Neural cell (in vitro differentiated cells): ENCODE results near the gene SLC16A10. TPM values are rescaled to one million over a fixed set of nuclear protein-coding genes. Genes with fewer than 3 reads are reported as not detected.

Experiments
- H2AFZ ChIP-seq: fragments of 200-600, 300-800 bp; sonication (generic), shearing (Covaris generic); 2 replicates; pipeline ENCODE4 v1.6.0; 2014; ENCODE audit warnings: low read depth, mild to moderate bottlenecking, antibody characterized with exemption, low read length, moderate library complexity
- H3F3A ChIP-seq: fragments of 200-600 bp; shearing (Covaris generic); 2 replicates; pipeline ENCODE4 v1.6.1; 2016; ENCODE audit warnings: mild to moderate bottlenecking, moderate library complexity, mixed read lengths, antibody characterized with exemption, low read length; ENCODE audit not compliant: insufficient read depth, poor library complexity, severe bottlenecking
- H3K27ac ChIP-seq: fragments of 200-600, 300-800 bp; sonication (generic), shearing (Covaris generic); 2 replicates; pipeline ENCODE4 v1.5.1; 2014; ENCODE audit warnings: mild to moderate bottlenecking, low read length, moderate library complexity
- H3K27me3 ChIP-seq: fragments of 300-800, 200-600 bp; sonication (generic), shearing (Covaris generic); 2 replicates; pipeline ENCODE4 v1.6.0; 2014; ENCODE audit warnings: mild to moderate bottlenecking, low read depth, low read length, moderate library complexity; ENCODE audit not compliant: insufficient read depth
- H3K36me3 ChIP-seq: fragments of 300-800, 200-600 bp; sonication (generic), shearing (Covaris generic); 2 replicates; pipeline ENCODE4 v1.5.1; 2014; ENCODE audit warnings: mild to moderate bottlenecking, antibody characterized with exemption, low read length, moderate library complexity; ENCODE audit not compliant: insufficient read depth
- H3K4me2 ChIP-seq: fragments of 300-800, 200-600 bp; sonication (generic), shearing (Covaris generic); 2 replicates; pipeline ENCODE4 v1.6.0; 2014; ENCODE audit warnings: mild to moderate bottlenecking, low read length
- H3K4me3 ChIP-seq: fragments of 300-800, 200-600 bp; sonication (generic), shearing (Covaris generic); 2 replicates; pipeline ENCODE4 v1.5.1; 2014; ENCODE audit warnings: mild to moderate bottlenecking, low read length, moderate library complexity
- H3K79me2 ChIP-seq: fragments of 200-600 bp; shearing (Covaris generic); replicated peaks from 2 replicates; pipeline ENCODE4 v1.6.0; 2014; ENCODE audit warnings: mild to moderate bottlenecking, low read length, moderate library complexity; ENCODE audit not compliant: insufficient read depth
- H3K9ac ChIP-seq: fragments of 300-800, 200-600 bp; sonication (generic), shearing (Covaris generic); 2 replicates; pipeline ENCODE4 v1.6.1; 2016; ENCODE audit warnings: mild to moderate bottlenecking, low read length, mixed read lengths
- H3K9me2 ChIP-seq: fragments of 200-600 bp; shearing (Covaris generic); 2 replicates; pipeline ENCODE4 v1.6.1; 2016; ENCODE audit warnings: mild to moderate bottlenecking, low read length, mixed read lengths; ENCODE audit not compliant: insufficient read depth
- H3K9me3 ChIP-seq: fragments of 200-600, 300-800 bp; sonication (generic), shearing (Covaris generic); 2 replicates; pipeline ENCODE4 v1.6.1; 2016; ENCODE audit warnings: mild to moderate bottlenecking, mixed run types, low read length, moderate library complexity, mixed read lengths
- H4K20me1 ChIP-seq: fragments of 200-600 bp; shearing (Covaris generic); 2 replicates; pipeline ENCODE4 v1.6.1; 2016; ENCODE audit warnings: mild to moderate bottlenecking, mixed run types; ENCODE audit not compliant: insufficient read depth
- CTCF ChIP-seq: fragments of 450-650 bp; IDR thresholded peaks from 2 replicates; pipeline ENCODE4 v1.5.1; 2014; ENCODE audit warnings: antibody characterized with exemption, mild to moderate bottlenecking, moderate library complexity; ENCODE audit not compliant: poor library complexity, severe bottlenecking
- EP300 ChIP-seq: fragments of 450-650 bp; conservative IDR thresholded peaks from 2 replicates; pipeline ENCODE4 v1.6.1; 2014; ENCODE audit warnings: antibody characterized with exemption, mild to moderate bottlenecking, moderate library complexity; ENCODE audit not compliant: poor library complexity, severe bottlenecking
- EZH2 ChIP-seq: fragments of 200-600, 300-800 bp; shearing (Covaris generic), sonication (generic); IDR thresholded peaks from 2 replicates; pipeline ENCODE4 v1.6.1; 2014; ENCODE audit warnings: antibody characterized with exemption, low read length, borderline replicate concordance, mild to moderate bottlenecking; ENCODE audit not compliant: insufficient read depth, poor library complexity, severe bottlenecking
- MXI1 ChIP-seq: fragments of 450-650 bp; conservative IDR thresholded peaks from 2 replicates; pipeline ENCODE4 v1.6.1; 2014; ENCODE audit warnings: antibody characterized with exemption, mild to moderate bottlenecking; ENCODE audit not compliant: poor library complexity, severe bottlenecking
- POLR2AphosphoS5 ChIP-seq: IDR thresholded peaks from 2 replicates; pipeline ENCODE4 v1.6.1; 2012
- RAD21 ChIP-seq: fragments of 450-650 bp; conservative IDR thresholded peaks from 2 replicates; pipeline ENCODE4 v1.6.1; 2014; ENCODE audit warnings: antibody characterized with exemption, mild to moderate bottlenecking, moderate library complexity
- REST ChIP-seq: IDR thresholded peaks from 2 replicates; pipeline ENCODE4 v1.6.1; 2012; ENCODE audit warnings: borderline replicate concordance
- SMC3 ChIP-seq: fragments of 450-650 bp; conservative IDR thresholded peaks from 2 replicates; pipeline ENCODE4 v1.6.1; 2014; ENCODE audit warnings: antibody characterized with exemption, mild to moderate bottlenecking, moderate library complexity; ENCODE audit not compliant: poor library complexity
- TAF1 ChIP-seq: IDR thresholded peaks from 2 replicates; pipeline ENCODE4 v1.6.1; 2012; ENCODE audit warnings: low read depth
- polyA plus RNA-seq: library from polyadenylated mRNA; depleted of rRNA; stranded (reverse); fragments of >200 nt; gene quantifications from 2 replicates; pipeline ENCODE4 v1.2.3, GENCODE V29; 2014

SLC16A10 gene
- polyA plus RNA-seq, 1 donor from 2014 or later: 1.5 TPM

- no peak overlapping the region for H2AFZ ChIP-seq
- H3K9me2 ChIP-seq: no peaks in the 10 kb centered on the region
- no peaks in the 10 kb centered on the region for H3F3A ChIP-seq
Measured at GRCh38 chr6:111222341-111222740, 135.0 kb downstream of the SLC16A10 start.

GRCh38 chr6:111228094-111228493, 140.8 kb downstream of the SLC16A10 start:
- H3K4me3 ChIP-seq: no peak overlapping the region
- H3K9me3 ChIP-seq: no peaks in the 10 kb centered on the region
- no peaks in the 10 kb centered on the region for H3K79me2 ChIP-seq
- H4K20me1 ChIP-seq: no peaks in the 10 kb centered on the region
- no peak overlapping the region for H2AFZ ChIP-seq
- H3K36me3 ChIP-seq: no peaks in the 10 kb centered on the region
- no peaks in the 10 kb centered on the region for H3K27me3 ChIP-seq
- no peak overlapping the region for H3K9ac ChIP-seq
- no peak overlapping the region for H3K27ac ChIP-seq
- H3F3A ChIP-seq: no peaks in the 10 kb centered on the region
- no peaks in the 10 kb centered on the region for H3K9me2 ChIP-seq
- H3K4me2 ChIP-seq: no peak overlapping the region
- TF ChIP-seq REST (no peak), MXI1 (no peak), EZH2 (no peak), RAD21 (no peak), SMC3 (no peak), POLR2AphosphoS5 (no peak), EP300 (no peak), TAF1 (no peak)

More at GRCh38 chr6:111222341-111222740, 135.0 kb downstream of the SLC16A10 start:
- Histone ChIP-seq H3K4me3 (no peak overlapping the region), H3K36me3 (no peaks in the 10 kb centered on the region), H3K9me3 (no peaks in the 10 kb centered on the region), H4K20me1 (no peaks in the 10 kb centered on the region), H3K4me2 (no peak overlapping the region), H3K27me3 (no peaks in the 10 kb centered on the region), H3K9ac (no peak overlapping the region), H3K27ac (no peak overlapping the region), H3K79me2 (no peaks in the 10 kb centered on the region)
- no peak for TF ChIP-seq EZH2
- no peak for TF ChIP-seq CTCF
- TF ChIP-seq POLR2AphosphoS5: no peak
- TF ChIP-seq TAF1: no peak
- TF ChIP-seq SMC3: no peak
- TF ChIP-seq MXI1: no peak
- TF ChIP-seq EP300: no peak
- TF ChIP-seq RAD21: no peak
- no peak for TF ChIP-seq REST
